Ascending aorta (tissue), 2 donors: ENCODE results near the gene STON2. TPM values are rescaled to one million over a fixed set of nuclear protein-coding genes. Genes with fewer than 3 reads are reported as not detected.

Source experiments
- DNase-seq, 2 donors: peaks; one replicate each; pipeline ENCODE4 v3.0.0-alpha.2; 2019; ENCODE audit warnings: low spot score in 2 of 2
- H3K27ac ChIP-seq, 2 donors: fragments of 200-600 bp; sonication (generic); one replicate each; pipeline ENCODE4 v1.5.1; 2016 to 2017; ENCODE audit warnings: mild to moderate bottlenecking in 1 of 2
- H3K27me3 ChIP-seq: fragments of 200-600 bp; sonication (generic); one replicate; pipeline ENCODE4 v1.5.1; 2017
- H3K36me3 ChIP-seq, 2 donors: fragments of 200-600 bp; sonication (generic); one replicate each; pipeline ENCODE4 v1.5.1; 2016
- H3K4me1 ChIP-seq, 2 donors: fragments of 200-600 bp; sonication (generic); one replicate each; pipeline ENCODE4 v1.5.1; 2016 to 2017; ENCODE audit warnings: mild to moderate bottlenecking in 1 of 2
- H3K4me3 ChIP-seq, 2 donors: fragments of 200-600 bp; sonication (generic); one replicate each; pipeline ENCODE4 v1.5.1; 2016 to 2017; ENCODE audit warnings: mild to moderate bottlenecking in 1 of 2
- H3K9me3 ChIP-seq, 2 donors: fragments of 200-600 bp; sonication (generic); one replicate each; pipeline ENCODE4 v1.5.1; 2016
- CTCF ChIP-seq, 3 experiments: fragments of 200-600 bp in 2 of 3; fragments of 450-650 bp in 1 of 3; sonication (generic) in 2 of 3; IDR thresholded peaks; one replicate each; pipeline ENCODE4 v1.5.1; 2016 to 2019; ENCODE audit warnings: antibody characterized with exemption in 3 of 3, mild to moderate bottlenecking in 1 of 3, moderate library complexity in 1 of 3
- intact Hi-C: fragments of 100-400 bp; cut with DNase I; formaldehyde crosslinking; loops from one replicate; pipeline ENCODE4 v1.15.1; 2023
- total RNA-seq: library from RNA; depleted of rRNA; stranded (reverse); fragments of >200 nt; gene quantifications from one replicate; pipeline ENCODE4 v1.1.0, GENCODE V29; 2016

The STON2 gene
- total RNA-seq, 1 donor from 2014 or later = 54.0 TPM

- H3K4me1 ChIP-seq = no peaks in the 10 kb centered on the region
- H3K36me3 ChIP-seq = no peaks in the 10 kb centered on the region
- intact Hi-C loops = no loop called here
- H3K4me3 ChIP-seq = no peak overlapping the region
- H3K27ac ChIP-seq = no peak overlapping the region
- DNase-seq = no peak
- no peaks in the 10 kb centered on the region for H3K9me3 ChIP-seq
- TF ChIP-seq CTCF (IDR thresholded peaks at IDR 0.05) = no peak
- H3K27me3 ChIP-seq = no peaks in the 10 kb centered on the region
Observed at GRCh38 chr14:81313775-81314429, 86.2 kb downstream of the STON2 start.

- Histone ChIP-seq H3K27ac (no peak overlapping the region), H3K9me3 (no peaks in the 10 kb centered on the region), H3K4me3 (no peak overlapping the region), H3K4me1 (no peaks in the 10 kb centered on the region), H3K36me3 (no peaks in the 10 kb centered on the region), H3K27me3 (no peaks in the 10 kb centered on the region)
- DNase-seq = no peak
- intact Hi-C loops = no loop called here
- no peak for TF ChIP-seq CTCF (IDR thresholded peaks at IDR 0.05)
Observed at GRCh38 chr14:81313200-81313599, 86.9 kb downstream of the STON2 start.

GRCh38 chr14:81312289-81312876, 87.7 kb downstream of the STON2 start:
- intact Hi-C loops = no loop called here
- Histone ChIP-seq H3K27ac (no peak overlapping the region), H3K9me3 (no peaks in the 10 kb centered on the region), H3K4me1 (no peaks in the 10 kb centered on the region), H3K4me3 (no peak overlapping the region), H3K27me3 (no peaks in the 10 kb centered on the region), H3K36me3 (no peaks in the 10 kb centered on the region)
- no peak for TF ChIP-seq CTCF (IDR thresholded peaks at IDR 0.05)
- no peak for DNase-seq

- no peaks in the 10 kb centered on the region for H3K36me3 ChIP-seq
- DNase-seq = no peak
- H3K27me3 ChIP-seq = no peaks in the 10 kb centered on the region
- intact Hi-C loops = no loop called here
- H3K9me3 ChIP-seq = no peaks in the 10 kb centered on the region
- H3K4me1 ChIP-seq = no peaks in the 10 kb centered on the region
- no peak overlapping the region for H3K4me3 ChIP-seq
- no peak overlapping the region for H3K27ac ChIP-seq
- no peak for TF ChIP-seq CTCF (IDR thresholded peaks at IDR 0.05)
Observed at GRCh38 chr14:81311778-81312177, 88.3 kb downstream of the STON2 start.

- no peak for TF ChIP-seq CTCF (IDR thresholded peaks at IDR 0.05)
- Histone ChIP-seq H3K9me3 (no peaks in the 10 kb centered on the region), H3K4me1 (no peaks in the 10 kb centered on the region), H3K27ac (no peak overlapping the region), H3K4me3 (no peak overlapping the region), H3K27me3 (no peaks in the 10 kb centered on the region), H3K36me3 (no peaks in the 10 kb centered on the region)
- no peak for DNase-seq
- intact Hi-C loops = no loop called here
Observed at GRCh38 chr14:81311141-81311540, 89.0 kb downstream of the STON2 start.
